Measurements from ENCODE around the gene FBXL12. TPM values are rescaled to one million over a fixed set of nuclear protein-coding genes. Genes with fewer than 3 reads are reported as not detected.
A peak's percentile ranks its signal among the peaks of the same experiment; 100 is the strongest.
"Not testable (repeated sequence)": the region's sequence is repeated elsewhere in the genome, so short reads cannot be mapped to it uniquely, and the experiment has no call there.

The FBXL12 gene
- total and polyA plus RNA-seq, 5 donors: 12.2 to 14.5 (median 13.9) TPM

DNA sequence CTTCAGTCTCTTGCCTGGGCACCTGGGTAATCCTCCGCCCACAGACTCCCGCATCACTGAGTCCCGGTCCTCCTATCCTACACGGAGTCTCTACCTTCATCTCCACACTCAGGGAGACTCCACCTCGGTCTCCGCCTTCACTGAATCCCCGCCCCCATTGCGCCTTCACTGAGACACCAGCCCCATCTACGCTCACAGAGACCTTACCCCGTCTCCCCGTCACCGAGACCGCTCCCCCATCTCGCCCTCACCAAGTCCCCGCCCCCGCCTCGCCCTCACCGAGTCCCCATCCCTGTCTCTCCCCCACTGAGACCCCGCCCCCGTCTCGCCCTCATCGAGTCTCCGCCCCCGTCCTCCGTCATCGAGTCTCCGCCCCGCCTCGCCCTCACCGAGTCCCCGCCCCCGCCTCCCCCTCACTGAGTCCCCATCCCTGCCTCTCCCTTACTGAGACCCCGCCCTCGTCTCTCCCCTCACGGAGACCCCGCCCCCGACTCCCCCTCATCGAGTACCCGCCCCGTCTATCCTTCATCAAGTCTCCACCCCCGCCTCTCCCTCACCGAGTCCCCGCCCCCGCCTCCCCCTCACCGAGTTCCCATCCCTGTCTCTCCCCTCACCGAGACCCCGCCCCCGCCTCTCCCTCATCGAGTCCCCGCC lies 27.2 kb downstream of the FBXL12 start:
- DNase-seq: peak; percentile 96 to 99 (median 98)
- Histone ChIP-seq H3K9me3 (ENCODE audit: control insufficient read depth, low read length) (no peaks in the 10 kb centered on the region), H3K4me1 (ENCODE audit: control insufficient read depth, insufficient read depth, low read length) (peaks cover 2% of the 10 kb centered on the region), H3K4me3 (ENCODE audit: low read length) (peak overlapping the region; percentile 65), H3K27me3 (ENCODE audit: control insufficient read depth, insufficient read depth) (no peaks in the 10 kb centered on the region), H3K27ac (ENCODE audit: low read length) (peak overlapping the region; percentile 92)
- peak; percentile 87 to 88 for ATAC-seq
- intact Hi-C loops (cut with DNase I): loop anchor here in 3 of 4 donors (5.0 to 10.0 kb wide), 4 partner anchors 167 to 657 kb away; partner anchors contain the start of gene ZNF561 (in 2 of the 3)
- WGBS: 2% methylated on average over 50 of the region's 50 CpGs

DNA sequence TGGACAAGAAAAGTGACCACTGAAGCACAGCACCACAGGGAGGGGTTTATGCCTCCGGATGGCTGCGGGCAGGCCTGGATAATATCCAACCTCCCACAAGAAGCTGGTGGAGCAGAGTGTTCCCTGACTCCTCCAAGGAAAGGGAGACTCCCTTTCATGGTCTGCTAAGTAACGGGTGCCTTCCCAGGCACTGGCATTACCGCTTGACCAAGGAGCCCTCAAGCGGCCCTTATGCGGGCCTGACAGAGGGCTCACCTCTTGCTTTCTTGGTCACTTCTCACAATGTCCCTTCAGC lies 27.9 kb downstream of the FBXL12 start:
- intact Hi-C loops (cut with DNase I): loop anchor here in 3 of 4 donors (5.0 to 10.0 kb wide), 4 partner anchors 166 to 656 kb away; partner anchors contain the start of gene ZNF561 (in 2 of the 3)
- H3K27me3 ChIP-seq (ENCODE audit: control insufficient read depth, insufficient read depth); ATAC-seq; H3K27ac ChIP-seq (ENCODE audit: low read length); H3K4me3 ChIP-seq (ENCODE audit: low read length); H3K9me3 ChIP-seq (ENCODE audit: control insufficient read depth, low read length); H3K4me1 ChIP-seq (ENCODE audit: control insufficient read depth, insufficient read depth, low read length): not testable (repeated sequence)
- peak in 1 of 3 donors; percentile 67 for DNase-seq
- 63% methylated on average over 6 of the region's 6 CpGs for WGBS

DNA sequence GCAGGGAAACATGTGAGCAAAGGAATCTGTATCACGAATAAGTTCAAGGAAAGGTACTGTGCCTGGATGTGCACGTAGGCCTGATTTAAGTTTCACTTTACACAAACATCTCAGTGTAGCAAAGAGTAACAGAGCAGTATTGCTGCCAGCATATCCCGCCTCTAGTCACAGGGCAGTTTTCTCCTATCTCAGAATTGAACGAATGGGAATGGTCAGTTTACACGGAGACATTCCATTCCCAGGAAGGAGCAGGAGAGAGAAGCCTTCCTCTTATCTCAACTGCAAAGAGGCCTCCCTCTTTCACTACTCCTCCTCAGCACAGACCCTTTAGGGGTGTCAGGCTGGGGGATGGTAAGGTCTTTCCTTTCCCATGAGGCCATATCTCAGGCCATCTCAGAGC lies 29.3 kb downstream of the FBXL12 start:
- H3K9me3 ChIP-seq (ENCODE audit: control insufficient read depth, low read length); H3K4me1 ChIP-seq (ENCODE audit: control insufficient read depth, insufficient read depth, low read length); ATAC-seq; H3K4me3 ChIP-seq (ENCODE audit: low read length); H3K27me3 ChIP-seq (ENCODE audit: control insufficient read depth, insufficient read depth); H3K27ac ChIP-seq (ENCODE audit: low read length); DNase-seq: not testable (repeated sequence)
- WGBS: 27% methylated on average over 5 of the region's 5 CpGs
- intact Hi-C loops (cut with DNase I): loop anchor here in 1 of 4 donors (10.0 kb wide), 1 partner anchor 115 kb away; the partner anchor contains the start of gene ZNF562

DNA sequence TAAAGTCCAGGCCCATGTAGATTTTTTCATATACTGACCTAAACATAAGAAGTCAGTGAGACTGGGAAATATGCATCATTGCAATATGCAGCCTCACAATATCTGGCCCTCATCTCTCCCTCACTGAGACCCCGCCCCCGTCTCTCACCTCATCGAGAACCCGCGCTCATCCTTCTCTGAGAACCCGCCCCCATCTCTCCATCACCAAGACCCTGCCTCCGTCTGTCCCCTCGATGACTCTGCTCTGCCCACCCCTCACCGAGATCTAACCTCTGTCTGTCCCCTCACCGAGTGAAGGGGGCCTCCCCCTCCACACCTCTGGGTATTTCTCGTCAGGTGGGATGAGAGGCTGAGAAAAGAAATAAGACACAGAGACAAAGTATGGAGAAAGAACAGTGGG lies 29.8 kb downstream of the FBXL12 start:
- Histone ChIP-seq H3K4me3 (ENCODE audit: low read length) (no peak overlapping the region), H3K27me3 (ENCODE audit: control insufficient read depth, insufficient read depth) (no peaks in the 10 kb centered on the region), H3K4me1 (ENCODE audit: control insufficient read depth, insufficient read depth, low read length) (peaks cover 2% of the 10 kb centered on the region), H3K9me3 (ENCODE audit: control insufficient read depth, low read length) (no peaks in the 10 kb centered on the region), H3K27ac (ENCODE audit: low read length) (no peak overlapping the region)
- DNase-seq (no peak), ATAC-seq (no peak)
- 57% methylated on average over 11 of the region's 11 CpGs for WGBS
- intact Hi-C loops (cut with DNase I): loop anchor here in 1 of 4 donors (10.0 kb wide), 1 partner anchor 114 kb away; the partner anchor contains the start of gene ZNF562

DNA sequence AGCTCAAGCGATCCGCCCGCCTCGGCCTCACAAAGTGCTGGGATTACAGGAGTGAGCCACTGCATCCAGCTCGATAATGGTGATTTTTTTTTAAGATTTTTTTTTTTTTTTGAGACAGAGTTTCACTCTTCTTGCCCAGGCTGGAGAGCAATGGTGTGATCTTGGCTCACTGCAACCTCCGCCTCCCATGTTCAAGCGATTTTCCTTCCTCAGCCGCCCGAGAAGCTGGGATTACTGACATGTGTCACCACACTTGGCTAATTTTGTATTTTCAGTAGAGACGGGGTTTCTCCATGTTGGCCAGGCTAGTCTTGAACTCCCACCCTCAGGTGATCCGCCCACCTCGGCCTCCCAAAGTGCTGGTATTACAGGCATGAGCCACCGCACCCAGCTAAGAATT lies 30.3 kb downstream of the FBXL12 start:
- not testable (repeated sequence) for ATAC-seq; H3K9me3 ChIP-seq (ENCODE audit: control insufficient read depth, low read length); H3K27ac ChIP-seq (ENCODE audit: low read length); H3K4me3 ChIP-seq (ENCODE audit: low read length); H3K4me1 ChIP-seq (ENCODE audit: control insufficient read depth, insufficient read depth, low read length); H3K27me3 ChIP-seq (ENCODE audit: control insufficient read depth, insufficient read depth); DNase-seq
- WGBS: 91% methylated on average over 13 of the region's 13 CpGs
- intact Hi-C loops (cut with DNase I): loop anchor here in 1 of 4 donors (10.0 kb wide), 1 partner anchor 114 kb away; the partner anchor contains the start of gene ZNF562

DNA sequence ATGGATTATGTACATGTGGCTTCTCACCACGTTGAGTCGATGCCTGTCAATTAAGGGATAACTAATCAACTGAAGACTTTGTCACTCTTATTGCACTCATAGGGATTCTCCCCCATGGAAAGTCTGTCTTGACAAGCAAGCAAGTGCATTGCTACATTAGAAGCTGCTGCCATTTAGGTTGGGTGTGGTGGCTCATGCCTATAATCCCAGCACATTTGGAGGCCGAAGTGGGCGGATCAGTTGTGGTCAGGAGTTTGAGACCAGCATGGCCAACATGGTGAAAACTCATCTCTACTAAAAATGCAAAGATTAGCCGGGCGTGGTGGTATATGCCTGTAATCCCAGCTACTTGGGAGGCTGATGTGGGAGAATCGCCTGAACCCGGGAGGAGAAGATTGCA lies 32.1 kb downstream of the FBXL12 start:
- WGBS: 95% methylated on average over 8 of the region's 8 CpGs
- no peak for DNase-seq
- no peak for ATAC-seq
- Histone ChIP-seq H3K27ac (ENCODE audit: low read length) (peak overlapping the region; percentile 38), H3K9me3 (ENCODE audit: control insufficient read depth, low read length) (no peaks in the 10 kb centered on the region), H3K4me3 (ENCODE audit: low read length) (no peak overlapping the region), H3K27me3 (ENCODE audit: control insufficient read depth, insufficient read depth) (no peaks in the 10 kb centered on the region), H3K4me1 (ENCODE audit: control insufficient read depth, insufficient read depth, low read length) (peaks cover 2% of the 10 kb centered on the region)
- intact Hi-C loops (cut with DNase I): loop anchor here in 1 of 4 donors (10.0 kb wide), 1 partner anchor 112 kb away; the partner anchor contains the start of gene ZNF562

DNA sequence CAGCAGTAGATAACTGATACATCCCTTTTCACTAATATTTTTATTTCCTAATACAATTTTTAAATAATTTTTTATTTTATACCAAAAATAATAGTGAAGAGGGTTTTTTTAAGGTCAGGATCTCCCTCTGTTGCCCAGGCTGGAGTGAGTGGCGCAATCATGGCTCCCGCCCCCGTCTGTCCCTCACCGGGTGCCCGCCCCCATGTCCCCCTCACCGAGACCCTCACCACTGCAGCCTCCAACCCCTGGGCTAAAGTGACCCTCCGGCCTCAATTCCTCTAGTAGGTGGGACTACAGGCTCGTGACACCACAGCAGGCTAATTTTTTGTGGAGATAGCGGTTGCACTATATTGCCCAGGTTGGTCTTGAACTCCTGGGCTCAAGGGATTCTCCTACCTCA lies 32.5 kb downstream of the FBXL12 start:
- Histone ChIP-seq H3K9me3 (ENCODE audit: control insufficient read depth, low read length) (no peaks in the 10 kb centered on the region), H3K4me1 (ENCODE audit: control insufficient read depth, insufficient read depth, low read length) (peaks cover 2% of the 10 kb centered on the region), H3K27ac (ENCODE audit: low read length) (peak overlapping the region; percentile 98), H3K4me3 (ENCODE audit: low read length) (peak overlapping the region; percentile 65), H3K27me3 (ENCODE audit: control insufficient read depth, insufficient read depth) (no peaks in the 10 kb centered on the region)
- intact Hi-C loops (cut with DNase I): loop anchor here in 1 of 4 donors (10.0 kb wide), 1 partner anchor 112 kb away; the partner anchor contains the start of gene ZNF562
- DNase-seq (peak; percentile 42 to 78 (median 73)), ATAC-seq (no peak)
- 52% methylated on average over 9 of the region's 9 CpGs for WGBS

DNA sequence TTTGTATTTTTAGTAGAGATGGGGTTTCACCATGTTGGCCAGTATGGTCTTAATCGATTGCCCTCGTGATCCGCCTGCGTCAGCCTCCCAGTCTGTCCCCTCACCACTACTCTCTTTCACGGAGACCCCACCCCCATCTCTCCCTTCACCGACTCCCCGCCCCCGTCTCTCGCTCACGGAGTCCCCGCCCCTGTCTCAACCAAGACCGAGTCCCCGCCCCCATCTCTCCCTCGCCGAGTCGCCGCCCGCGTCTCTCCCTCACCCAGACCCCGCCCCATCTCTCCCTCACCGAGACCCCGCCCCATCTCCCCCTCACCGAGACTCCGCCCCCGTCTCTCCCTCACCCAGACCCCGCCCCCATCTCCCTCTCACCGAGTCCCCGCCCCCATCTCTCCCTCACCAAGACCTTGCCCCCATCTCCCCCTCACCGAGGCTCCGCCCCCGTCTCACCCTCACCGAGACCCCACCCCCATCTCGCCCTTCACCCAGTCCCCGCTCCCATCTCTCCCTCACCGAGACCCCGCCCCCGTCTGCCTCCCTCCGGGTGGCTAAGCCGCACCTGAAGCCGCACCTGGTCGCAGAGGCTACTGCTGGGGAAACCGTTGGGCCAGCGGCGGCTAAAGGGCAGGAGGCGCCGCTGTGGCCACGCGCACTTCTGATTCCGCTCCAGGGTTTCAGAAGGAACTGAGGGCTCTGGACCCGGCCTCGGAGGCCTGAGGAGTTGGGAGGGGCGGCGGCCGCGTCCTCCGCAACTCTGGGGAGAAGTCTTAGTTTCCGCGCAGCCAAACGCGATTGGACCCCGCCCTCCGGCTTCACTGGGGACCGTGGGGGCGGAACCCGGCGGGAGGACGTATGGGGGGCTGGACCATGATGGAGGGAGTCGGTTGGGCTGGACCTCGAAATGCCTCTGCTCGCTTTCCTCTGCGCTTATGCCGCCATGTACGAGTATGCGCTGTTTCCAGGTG lies 33.2 kb downstream of the FBXL12 start:
- H3K4me1 ChIP-seq (ENCODE audit: control insufficient read depth, insufficient read depth, low read length): no peaks in the 10 kb centered on the region
- WGBS: 3% methylated on average over 74 of the region's 74 CpGs
- DNase-seq (peak; percentile 98 to 99 (median 98)), ATAC-seq (peak; percentile 95 to 97)
- H3K27me3 ChIP-seq (ENCODE audit: control insufficient read depth, insufficient read depth): no peaks in the 10 kb centered on the region
- H3K27ac ChIP-seq (ENCODE audit: low read length): peak overlapping the region; percentile 98
- H3K9me3 ChIP-seq (ENCODE audit: control insufficient read depth, low read length): no peaks in the 10 kb centered on the region
- intact Hi-C loops (cut with DNase I): loop anchor here in 1 of 4 donors (10.0 kb wide), 1 partner anchor 111 kb away; the partner anchor contains the start of gene ZNF562
- H3K4me3 ChIP-seq (ENCODE audit: low read length): peak overlapping the region; percentile 65

DNA sequence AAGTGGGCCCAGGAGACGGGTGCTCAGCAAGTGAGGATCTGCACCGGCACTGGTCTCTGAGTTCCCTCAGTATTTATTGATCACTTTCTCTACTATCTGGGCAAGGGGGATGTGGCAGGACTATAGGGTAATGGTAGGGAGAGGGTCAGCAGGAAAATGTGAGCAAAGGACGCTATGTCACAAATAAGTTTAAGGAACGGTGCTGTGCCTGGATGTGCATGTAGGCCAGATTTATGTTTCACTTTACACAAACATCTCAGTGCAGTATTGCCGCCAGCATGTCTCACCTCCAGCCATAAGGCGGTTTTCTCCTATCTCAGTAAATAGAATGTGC lies 34.7 kb downstream of the FBXL12 start:
- intact Hi-C loops (cut with DNase I): loop anchor here in 1 of 4 donors (10.0 kb wide), 1 partner anchor 109 kb away; the partner anchor contains the start of gene ZNF562
- WGBS: 76% methylated on average over 6 of the region's 6 CpGs
- not testable (repeated sequence) for H3K27ac ChIP-seq (ENCODE audit: low read length)

DNA sequence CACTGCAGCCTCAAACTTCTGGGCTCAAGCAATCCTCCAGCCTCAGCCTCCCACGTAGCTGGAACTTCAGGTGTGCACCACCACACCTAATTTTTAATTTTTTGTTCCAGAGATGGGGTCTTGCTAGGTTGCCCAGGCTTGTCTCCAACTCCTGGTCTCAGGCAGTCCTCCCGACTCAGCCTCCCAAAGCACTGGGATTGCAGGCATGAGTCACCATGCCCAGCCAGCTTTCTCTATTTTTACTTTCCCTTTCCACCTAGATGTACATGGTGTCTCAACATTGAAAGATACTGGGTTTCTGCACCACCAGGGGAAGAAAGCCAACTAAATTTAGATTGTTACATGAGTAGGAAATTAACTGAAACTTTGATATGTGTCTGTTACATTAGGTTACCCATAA lies 36.5 kb downstream of the FBXL12 start:
- no peaks in the 10 kb centered on the region for H3K4me1 ChIP-seq (ENCODE audit: control insufficient read depth, insufficient read depth, low read length)
- H3K9me3 ChIP-seq (ENCODE audit: control insufficient read depth, low read length): no peaks in the 10 kb centered on the region
- H3K27me3 ChIP-seq (ENCODE audit: control insufficient read depth, insufficient read depth): no peaks in the 10 kb centered on the region
- intact Hi-C loops (cut with DNase I): loop anchor here in 1 of 4 donors (10.0 kb wide), 1 partner anchor 108 kb away; the partner anchor contains the start of gene ZNF562
- no peak overlapping the region for H3K27ac ChIP-seq (ENCODE audit: low read length)
- no peak overlapping the region for H3K4me3 ChIP-seq (ENCODE audit: low read length)
- WGBS: 98% methylated on average over 2 of the region's 2 CpGs
- no peak for DNase-seq
- ATAC-seq: no peak

More for the DNA sequence above, 34.7 kb downstream of the FBXL12 start:
- H3K4me1 ChIP-seq (ENCODE audit: control insufficient read depth, insufficient read depth, low read length); H3K4me3 ChIP-seq (ENCODE audit: low read length); DNase-seq; H3K27me3 ChIP-seq (ENCODE audit: control insufficient read depth, insufficient read depth); ATAC-seq; H3K9me3 ChIP-seq (ENCODE audit: control insufficient read depth, low read length): not testable (repeated sequence)
